ENCODE data around the gene APLN. TPM values are rescaled to one million over a fixed set of nuclear protein-coding genes. Genes with fewer than 3 reads are reported as not detected.

APLN gene
- total RNA-seq, 1 experiment from 2014 or later, result 8.5 TPM

GRCh38 chrX:129641941-129642340 is 12.8 kb downstream of the APLN start:
- H3K9ac ChIP-seq (ENCODE audit: low read length), result no peak overlapping the region
- no peaks in the 10 kb centered on the region for H3K79me2 ChIP-seq (ENCODE audit: low read length)
- ChIA-PET CTCF (no interaction called here), POLR2A (ENCODE audit: unreplicated experiment) (no interaction called here)
- H3K4me2 ChIP-seq (ENCODE audit: low read length), result no peak overlapping the region
- no peaks in the 10 kb centered on the region for H3K36me3 ChIP-seq (ENCODE audit: low read depth, low read length)
- DNase-seq, result peak; percentile 46
- TF ChIP-seq EZH2 (IDR thresholded peaks at IDR 0.05; ENCODE audit: low read length, unreplicated experiment), result no peak
- TF ChIP-seq CTCF (conservative IDR thresholded peaks at IDR 0.05; ENCODE audit: low read depth, low read length), result no peak
- TF ChIP-seq EZH2phosphoT487 (IDR thresholded peaks at IDR 0.05; ENCODE audit: borderline replicate concordance, low read length), result no peak
- no peak overlapping the region for H3K4me3 ChIP-seq (ENCODE audit: low read length)
- intact Hi-C loops (cut with micrococcal nuclease), result no loop called here
- H3K4me1 ChIP-seq (ENCODE audit: insufficient read depth, low read length), result no peaks in the 10 kb centered on the region
- no peaks in the 10 kb centered on the region for H4K20me1 ChIP-seq (ENCODE audit: low read length)
- H3K9me2 ChIP-seq (replicated peaks; ENCODE audit: low read length), result no peaks in the 10 kb centered on the region
- no peak overlapping the region for H3K27ac ChIP-seq (ENCODE audit: low read length)
- ATAC-seq, result no peak
- no peaks in the 10 kb centered on the region for H3K9me3 ChIP-seq (ENCODE audit: low read length)
- no peaks in the 10 kb centered on the region for H3K27me3 ChIP-seq (ENCODE audit: low read length)
- no peaks in the 10 kb centered on the region for H3F3A ChIP-seq (ENCODE audit: low read length, unreplicated experiment)
- BruUV-seq (replicated peaks), result no TSS peak
- no peak overlapping the region for H2AFZ ChIP-seq (ENCODE audit: low read length)

- DNase-seq, result no peak
- ATAC-seq, result no peak
- no peaks in the 10 kb centered on the region for H3K9me2 ChIP-seq (replicated peaks; ENCODE audit: low read length)
- H3K27me3 ChIP-seq (ENCODE audit: low read length), result no peaks in the 10 kb centered on the region
- H3K36me3 ChIP-seq (ENCODE audit: low read depth, low read length), result no peaks in the 10 kb centered on the region
- H3K27ac ChIP-seq (ENCODE audit: low read length), result no peak overlapping the region
- no peaks in the 10 kb centered on the region for H3K79me2 ChIP-seq (ENCODE audit: low read length)
- intact Hi-C loops (cut with micrococcal nuclease), result no loop called here
- H3K4me3 ChIP-seq (ENCODE audit: low read length), result no peak overlapping the region
- no peak overlapping the region for H3K9ac ChIP-seq (ENCODE audit: low read length)
- no peak for TF ChIP-seq EZH2phosphoT487 (IDR thresholded peaks at IDR 0.05; ENCODE audit: borderline replicate concordance, low read length)
- no peak for TF ChIP-seq EZH2 (IDR thresholded peaks at IDR 0.05; ENCODE audit: low read length, unreplicated experiment)
- TF ChIP-seq CTCF (conservative IDR thresholded peaks at IDR 0.05; ENCODE audit: low read depth, low read length), result no peak
- CTCF ChIA-PET, result no interaction called here
- no peaks in the 10 kb centered on the region for H4K20me1 ChIP-seq (ENCODE audit: low read length)
- no peak overlapping the region for H3K4me2 ChIP-seq (ENCODE audit: low read length)
- no TSS peak for BruUV-seq (replicated peaks)
- no peaks in the 10 kb centered on the region for H3K4me1 ChIP-seq (ENCODE audit: insufficient read depth, low read length)
- H3K9me3 ChIP-seq (ENCODE audit: low read length), result no peaks in the 10 kb centered on the region
- no peak overlapping the region for H2AFZ ChIP-seq (ENCODE audit: low read length)
- H3F3A ChIP-seq (ENCODE audit: low read length, unreplicated experiment), result no peaks in the 10 kb centered on the region
- POLR2A ChIA-PET (ENCODE audit: unreplicated experiment), result interaction anchor here (0.5 kb wide), 1 partner anchor 419 kb away, joined by 3 read pairs; no protein-coding TSS in a partner anchor
Observed at GRCh38 chrX:129641469-129641868, 13.3 kb downstream of the APLN start.

- H3K9ac ChIP-seq (ENCODE audit: low read length), result no peak overlapping the region
- DNase-seq (no peak), ATAC-seq (no peak)
- intact Hi-C loops (cut with micrococcal nuclease), result no loop called here
- ChIA-PET POLR2A (ENCODE audit: unreplicated experiment) (no interaction called here), CTCF (no interaction called here)
- no peaks in the 10 kb centered on the region for H3K36me3 ChIP-seq (ENCODE audit: low read depth, low read length)
- no peaks in the 10 kb centered on the region for H3K9me3 ChIP-seq (ENCODE audit: low read length)
- H3K27me3 ChIP-seq (ENCODE audit: low read length), result no peaks in the 10 kb centered on the region
- no peaks in the 10 kb centered on the region for H3K4me1 ChIP-seq (ENCODE audit: insufficient read depth, low read length)
- no peaks in the 10 kb centered on the region for H3F3A ChIP-seq (ENCODE audit: low read length, unreplicated experiment)
- TF ChIP-seq CTCF (conservative IDR thresholded peaks at IDR 0.05; ENCODE audit: low read depth, low read length) (no peak), EZH2phosphoT487 (IDR thresholded peaks at IDR 0.05; ENCODE audit: borderline replicate concordance, low read length) (no peak), EZH2 (IDR thresholded peaks at IDR 0.05; ENCODE audit: low read length, unreplicated experiment) (no peak)
- no TSS peak for BruUV-seq (replicated peaks)
- no peak overlapping the region for H3K4me2 ChIP-seq (ENCODE audit: low read length)
- H4K20me1 ChIP-seq (ENCODE audit: low read length), result no peaks in the 10 kb centered on the region
- H2AFZ ChIP-seq (ENCODE audit: low read length), result no peak overlapping the region
- no peak overlapping the region for H3K27ac ChIP-seq (ENCODE audit: low read length)
- H3K9me2 ChIP-seq (replicated peaks; ENCODE audit: low read length), result no peaks in the 10 kb centered on the region
- no peak overlapping the region for H3K4me3 ChIP-seq (ENCODE audit: low read length)
- H3K79me2 ChIP-seq (ENCODE audit: low read length), result no peaks in the 10 kb centered on the region
Observed at GRCh38 chrX:129640737-129641136, 14.0 kb downstream of the APLN start.
